ENCODE results near the gene DAB2. TPM values are rescaled to one million over a fixed set of nuclear protein-coding genes. Genes with fewer than 3 reads are reported as not detected.

The DAB2 gene
- total RNA-seq, 1 experiment from 2014 or later = 30.1 TPM

DNA sequence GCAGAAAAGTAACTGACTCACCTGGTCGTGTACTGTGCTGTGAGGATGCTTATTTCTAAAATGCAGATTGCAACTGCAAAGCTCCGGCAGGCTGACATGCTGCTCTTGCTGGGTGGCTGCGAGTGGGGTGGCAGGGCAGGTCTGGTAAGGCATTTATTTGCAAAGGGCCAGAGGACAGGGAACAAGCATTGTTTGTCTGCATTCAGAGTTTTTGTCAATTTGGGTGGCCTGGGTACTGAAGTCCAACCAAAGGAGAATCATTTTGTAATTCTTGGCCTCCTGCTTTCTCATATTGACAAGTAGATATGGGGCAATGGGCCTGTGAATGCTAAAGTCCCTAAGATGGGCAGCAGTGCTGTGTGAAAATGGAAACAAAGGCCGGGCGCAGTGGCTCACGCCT, 60.4 kb downstream of the DAB2 start, which contains the start of gene C9:
Gene C9 (minus strand): TSS at position 129 of the 400 bp plus-strand sequence. CDS start 31 bp downstream, at position 98.
- POLR2A ChIA-PET (ENCODE audit: low non-redundant PET) = no interaction called here
- no TSS peak for BruUV-seq (replicated peaks)
- Histone ChIP-seq H3K27me3 (replicated peaks; ENCODE audit: insufficient read depth, low read depth, low read length, poor library complexity) (no peaks in the 10 kb centered on the region), H3K9me3 (ENCODE audit: low read depth, low read length, poor library complexity, severe bottlenecking) (no peaks in the 10 kb centered on the region), H3K4me1 (ENCODE audit: insufficient read depth, low read length, poor library complexity, severe bottlenecking) (no peaks in the 10 kb centered on the region), H3K27ac (ENCODE audit: low read depth, low read length, poor library complexity, severe bottlenecking) (no peak within 1 kb of the TSS), H3K36me3 (ENCODE audit: insufficient read depth, low read length, poor library complexity, severe bottlenecking) (no peaks in the 10 kb centered on the region), H3K4me3 (ENCODE audit: low read depth, low read length, poor library complexity, severe bottlenecking) (no peak within 1 kb of the TSS)
- CTCF ChIA-PET = no interaction called here
- intact Hi-C loops (cut with micrococcal nuclease; ENCODE audit: unreplicated experiment) = no loop called here
- no peak for DNase-seq (ENCODE audit: low spot score)
- TF ChIP-seq, protein P1, sequence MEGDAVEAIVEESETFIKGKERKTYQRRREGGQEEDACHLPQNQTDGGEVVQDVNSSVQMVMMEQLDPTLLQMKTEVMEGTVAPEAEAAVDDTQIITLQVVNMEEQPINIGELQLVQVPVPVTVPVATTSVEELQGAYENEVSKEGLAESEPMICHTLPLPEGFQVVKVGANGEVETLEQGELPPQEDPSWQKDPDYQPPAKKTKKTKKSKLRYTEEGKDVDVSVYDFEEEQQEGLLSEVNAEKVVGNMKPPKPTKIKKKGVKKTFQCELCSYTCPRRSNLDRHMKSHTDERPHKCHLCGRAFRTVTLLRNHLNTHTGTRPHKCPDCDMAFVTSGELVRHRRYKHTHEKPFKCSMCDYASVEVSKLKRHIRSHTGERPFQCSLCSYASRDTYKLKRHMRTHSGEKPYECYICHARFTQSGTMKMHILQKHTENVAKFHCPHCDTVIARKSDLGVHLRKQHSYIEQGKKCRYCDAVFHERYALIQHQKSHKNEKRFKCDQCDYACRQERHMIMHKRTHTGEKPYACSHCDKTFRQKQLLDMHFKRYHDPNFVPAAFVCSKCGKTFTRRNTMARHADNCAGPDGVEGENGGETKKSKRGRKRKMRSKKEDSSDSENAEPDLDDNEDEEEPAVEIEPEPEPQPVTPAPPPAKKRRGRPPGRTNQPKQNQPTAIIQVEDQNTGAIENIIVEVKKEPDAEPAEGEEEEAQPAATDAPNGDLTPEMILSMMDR (conservative IDR thresholded peaks at IDR 0.05; ENCODE audit: low read depth, low read length) = no peak
- no peak for TF ChIP-seq EZH2 (IDR thresholded peaks at IDR 0.05; ENCODE audit: borderline replicate concordance, low read depth, low read length, poor library complexity, severe bottlenecking)

DNA sequence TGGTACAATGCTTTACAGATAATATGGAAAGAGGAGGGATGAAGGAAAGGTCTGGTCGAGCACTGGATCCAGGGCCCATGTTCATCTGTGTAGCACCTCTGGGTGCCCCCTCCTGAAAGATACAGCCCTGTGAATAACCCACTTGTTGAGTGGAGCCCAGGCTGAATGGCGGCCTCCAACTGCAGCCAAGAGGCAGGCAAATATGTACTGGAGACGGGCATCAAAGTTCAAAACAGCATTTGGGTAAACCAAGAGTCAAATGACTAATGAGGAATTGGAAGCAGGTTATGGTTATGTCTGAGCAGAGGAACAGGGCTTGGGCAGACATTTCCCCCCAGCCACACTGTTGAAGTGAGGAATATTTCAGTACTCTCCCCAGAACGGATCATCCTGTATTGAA, 61.6 kb downstream of the DAB2 start:
- Histone ChIP-seq H3K9me3 (ENCODE audit: low read depth, low read length, poor library complexity, severe bottlenecking) (no peaks in the 10 kb centered on the region), H3K27ac (ENCODE audit: low read depth, low read length, poor library complexity, severe bottlenecking) (no peak overlapping the region), H3K27me3 (replicated peaks; ENCODE audit: insufficient read depth, low read depth, low read length, poor library complexity) (no peaks in the 10 kb centered on the region), H3K4me1 (ENCODE audit: insufficient read depth, low read length, poor library complexity, severe bottlenecking) (no peaks in the 10 kb centered on the region), H3K36me3 (ENCODE audit: insufficient read depth, low read length, poor library complexity, severe bottlenecking) (no peaks in the 10 kb centered on the region), H3K4me3 (ENCODE audit: low read depth, low read length, poor library complexity, severe bottlenecking) (no peak overlapping the region)
- intact Hi-C loops (cut with micrococcal nuclease; ENCODE audit: unreplicated experiment) = no loop called here
- DNase-seq (ENCODE audit: low spot score) = no peak
- TF ChIP-seq, protein P1 (conservative IDR thresholded peaks at IDR 0.05; ENCODE audit: low read depth, low read length) = no peak
- TF ChIP-seq EZH2 (IDR thresholded peaks at IDR 0.05; ENCODE audit: borderline replicate concordance, low read depth, low read length, poor library complexity, severe bottlenecking) = no peak
- CTCF ChIA-PET = interaction anchor here (0.9 kb wide), 1 partner anchor 184 kb away, joined by 3 read pairs; no protein-coding TSS in a partner anchor
- BruUV-seq (replicated peaks) = no TSS peak
- POLR2A ChIA-PET (ENCODE audit: low non-redundant PET) = no interaction called here

DNA sequence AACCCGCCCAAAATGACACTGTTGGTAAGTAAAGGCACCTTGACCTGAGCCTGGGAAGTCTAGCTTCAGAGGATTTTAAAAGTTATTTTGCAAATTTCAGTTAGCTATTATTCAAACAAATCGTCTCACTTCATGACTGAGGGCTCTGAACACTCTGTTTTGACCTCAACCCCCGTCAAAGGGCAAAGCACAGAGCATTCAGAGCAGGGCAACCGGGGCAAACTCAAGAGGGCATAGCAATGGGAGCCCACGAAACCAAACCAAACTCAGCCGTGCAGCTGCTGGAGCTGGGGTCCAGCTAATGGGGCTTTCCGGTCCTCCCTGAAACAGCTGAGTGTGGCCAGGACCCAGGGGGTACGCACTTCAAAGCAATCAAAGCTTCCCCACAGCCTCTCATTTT, 62.1 kb downstream of the DAB2 start:
- no peak overlapping the region for H3K4me3 ChIP-seq (ENCODE audit: low read depth, low read length, poor library complexity, severe bottlenecking)
- no peaks in the 10 kb centered on the region for H3K27me3 ChIP-seq (replicated peaks; ENCODE audit: insufficient read depth, low read depth, low read length, poor library complexity)
- H3K4me1 ChIP-seq (ENCODE audit: insufficient read depth, low read length, poor library complexity, severe bottlenecking) = no peaks in the 10 kb centered on the region
- ChIA-PET CTCF (interaction anchor here (0.5 to 0.9 kb wide), 2 partner anchors 185 to 213 kb away, joined by 3 to 4 read pairs; no protein-coding TSS in a partner anchor), POLR2A (ENCODE audit: low non-redundant PET) (interaction anchor here (0.7 kb wide), 1 partner anchor 208 kb away, joined by 3 read pairs; no protein-coding TSS in a partner anchor)
- no peaks in the 10 kb centered on the region for H3K9me3 ChIP-seq (ENCODE audit: low read depth, low read length, poor library complexity, severe bottlenecking)
- BruUV-seq (replicated peaks) = no TSS peak
- no peaks in the 10 kb centered on the region for H3K36me3 ChIP-seq (ENCODE audit: insufficient read depth, low read length, poor library complexity, severe bottlenecking)
- H3K27ac ChIP-seq (ENCODE audit: low read depth, low read length, poor library complexity, severe bottlenecking) = no peak overlapping the region
- DNase-seq (ENCODE audit: low spot score) = no peak
- TF ChIP-seq, protein P1 (conservative IDR thresholded peaks at IDR 0.05; ENCODE audit: low read depth, low read length) = no peak
- no peak for TF ChIP-seq EZH2 (IDR thresholded peaks at IDR 0.05; ENCODE audit: borderline replicate concordance, low read depth, low read length, poor library complexity, severe bottlenecking)
- intact Hi-C loops (cut with micrococcal nuclease; ENCODE audit: unreplicated experiment) = no loop called here
